RWPE2 (cell line): ENCODE measurements around the gene TMEM79.

Experiments used
- ATAC-seq: fragments of 200-7000 bp; cut with Tn5 transposase; 3 replicates; pipeline ENCODE4 v1.9.1; 2021; ENCODE audit warnings: low read depth
- DNase-seq: peaks from one replicate; pipeline ENCODE4 v3.0.0-alpha.2; 2020; ENCODE audit warnings: low spot score
- H3K27ac ChIP-seq: fragments of 450-650 bp; 2 replicates; pipeline ENCODE4 v1.5.1; 2017; ENCODE audit warnings: mild to moderate bottlenecking; ENCODE audit not compliant: poor library complexity, severe bottlenecking
- H3K27me3 ChIP-seq: fragments of 250-450 bp; sonication (Bioruptor Pico); 2 replicates; pipeline ENCODE4 v1.5.1; 2021; ENCODE audit warnings: mild to moderate bottlenecking, moderate library complexity; ENCODE audit not compliant: insufficient read depth, poor library complexity, severe bottlenecking
- H3K36me3 ChIP-seq: fragments of 250-450 bp; sonication (Bioruptor Pico); 2 replicates; pipeline ENCODE4 v1.5.1; 2020; ENCODE audit warnings: low read depth, mild to moderate bottlenecking, moderate library complexity
- H3K4me1 ChIP-seq: fragments of 250-450 bp; sonication (Bioruptor Pico); 2 replicates; pipeline ENCODE4 v1.5.1; 2021; ENCODE audit warnings: mild to moderate bottlenecking, moderate library complexity; ENCODE audit not compliant: insufficient read depth, poor library complexity, severe bottlenecking
- H3K4me3 ChIP-seq: fragments of 250-450 bp; sonication (Bioruptor Pico); 2 replicates; pipeline ENCODE4 v1.5.1; 2021; ENCODE audit warnings: mild to moderate bottlenecking, moderate library complexity; ENCODE audit not compliant: severe bottlenecking
- H3K9me3 ChIP-seq: fragments of 250-450 bp; sonication (Bioruptor Pico); 2 replicates; pipeline ENCODE4 v1.5.1; 2021; ENCODE audit warnings: mild to moderate bottlenecking, moderate library complexity; ENCODE audit not compliant: severe bottlenecking
- CTCF ChIP-seq: fragments of 450-650 bp; IDR thresholded peaks from one replicate; pipeline ENCODE4 v1.5.1; 2017; ENCODE audit warnings: mild to moderate bottlenecking, moderate library complexity; ENCODE audit not compliant: poor library complexity, severe bottlenecking

The TMEM79 gene

GRCh38 chr1:156298852-156299357, 14.8 kb downstream of the TMEM79 start, which contains the start of gene VHLL:
Gene VHLL (minus strand): TSS chr1:156299307. CDS start chr1:156299189, 118 bp downstream.
- no peaks in the 10 kb centered on the region for H3K9me3 ChIP-seq
- H3K4me3 ChIP-seq = no peak within 1 kb of the TSS
- H3K27me3 ChIP-seq = no peaks in the 10 kb centered on the region
- H3K4me1 ChIP-seq = peaks cover 12% of the 10 kb centered on the region
- H3K36me3 ChIP-seq = 0 out of 2 replicates have a peak, but pooled peaks cover 3% of the 10 kb centered on the region
- no peak within 1 kb of the TSS for H3K27ac ChIP-seq
- DNase-seq (no peak), ATAC-seq (no peak)
- TF ChIP-seq CTCF = no peak

- H3K27ac ChIP-seq = no peak overlapping the region
- no peaks in the 10 kb centered on the region for H3K27me3 ChIP-seq
- DNase-seq (no peak), ATAC-seq (no peak)
- H3K36me3 ChIP-seq = peaks cover 22% of the 10 kb centered on the region
- peaks cover 7% of the 10 kb centered on the region for H3K4me1 ChIP-seq
- H3K4me3 ChIP-seq = no peak overlapping the region
- TF ChIP-seq CTCF = no peak
- no peaks in the 10 kb centered on the region for H3K9me3 ChIP-seq
Measured at GRCh38 chr1:156303241-156303640, 19.1 kb downstream of the TMEM79 start.

GRCh38 chr1:156305215-156305614, 21.1 kb downstream of the TMEM79 start:
- no peak for DNase-seq
- no peak for TF ChIP-seq CTCF
- H3K4me3 ChIP-seq = no peak overlapping the region
- peaks cover 7% of the 10 kb centered on the region for H3K4me1 ChIP-seq
- peaks cover 41% of the 10 kb centered on the region for H3K36me3 ChIP-seq
- H3K27me3 ChIP-seq = no peaks in the 10 kb centered on the region
- no peaks in the 10 kb centered on the region for H3K9me3 ChIP-seq
- H3K27ac ChIP-seq = no peak overlapping the region
- no peak for ATAC-seq

GRCh38 chr1:156308078-156308477, 24.0 kb downstream of the TMEM79 start:
- 0 out of 3 replicates have a peak, but pooled peaks have one; percentile 22 for ATAC-seq

More at GRCh38 chr1:156308078-156308477, 24.0 kb downstream of the TMEM79 start:
- H3K9me3 ChIP-seq = no peaks in the 10 kb centered on the region
- DNase-seq = no peak
- H3K4me1 ChIP-seq = no peaks in the 10 kb centered on the region
- H3K4me3 ChIP-seq = no peak overlapping the region
- no peaks in the 10 kb centered on the region for H3K27me3 ChIP-seq
- peaks cover 67% of the 10 kb centered on the region for H3K36me3 ChIP-seq
- no peak overlapping the region for H3K27ac ChIP-seq
- TF ChIP-seq CTCF = no peak
